Measurements from ENCODE around the gene SHCBP1L. TPM values are rescaled to one million over a fixed set of nuclear protein-coding genes. Genes with fewer than 3 reads are reported as not detected.

The SHCBP1L gene
- total and polyA plus RNA-seq, 2 experiments from 2014 or later, result not detected

- Histone ChIP-seq H3K9me3 (ENCODE audit: low read depth) (no peaks in the 10 kb centered on the region), H3K27ac (no peak overlapping the region), H3K27me3 (no peaks in the 10 kb centered on the region), H3K4me3 (no peak overlapping the region), H3K36me3 (no peaks in the 10 kb centered on the region), H3K4me1 (ENCODE audit: low read depth) (no peaks in the 10 kb centered on the region)
- no peak for DNase-seq (ENCODE audit: low read depth in 1 of 2, low spot score in 1 of 2)
- no peak for TF ChIP-seq CTCF (IDR thresholded peaks at IDR 0.05; ENCODE audit: low read depth, low read length)
Observed at GRCh38 chr1:182965096-182965495, 12.1 kb upstream of the SHCBP1L start.

GRCh38 chr1:182962554-182963115, 9.7 kb upstream of the SHCBP1L start:
- no peak overlapping the region for H3K4me3 ChIP-seq
- peak; percentile 89 for TF ChIP-seq CTCF (IDR thresholded peaks at IDR 0.05; ENCODE audit: low read depth, low read length)
- peak; percentile 90 to 92 for DNase-seq (ENCODE audit: low read depth in 1 of 2, low spot score in 1 of 2)
- no peaks in the 10 kb centered on the region for H3K4me1 ChIP-seq (ENCODE audit: low read depth)
- H3K27ac ChIP-seq, result no peak overlapping the region
- H3K9me3 ChIP-seq (ENCODE audit: low read depth), result no peaks in the 10 kb centered on the region
- no peaks in the 10 kb centered on the region for H3K27me3 ChIP-seq
- H3K36me3 ChIP-seq, result no peaks in the 10 kb centered on the region

GRCh38 chr1:182960046-182960445, 7.1 kb upstream of the SHCBP1L start:
- no peak overlapping the region for H3K27ac ChIP-seq
- no peaks in the 10 kb centered on the region for H3K36me3 ChIP-seq
- no peak overlapping the region for H3K4me3 ChIP-seq
- no peaks in the 10 kb centered on the region for H3K9me3 ChIP-seq (ENCODE audit: low read depth)
- H3K27me3 ChIP-seq, result no peaks in the 10 kb centered on the region
- H3K4me1 ChIP-seq (ENCODE audit: low read depth), result no peaks in the 10 kb centered on the region
- no peak for TF ChIP-seq CTCF (IDR thresholded peaks at IDR 0.05; ENCODE audit: low read depth, low read length)
- DNase-seq (ENCODE audit: low read depth in 1 of 2, low spot score in 1 of 2), result no peak

GRCh38 chr1:182957902-182958395, 5.0 kb upstream of the SHCBP1L start:
- no peak for TF ChIP-seq CTCF (IDR thresholded peaks at IDR 0.05; ENCODE audit: low read depth, low read length)

GRCh38 chr1:182956708-182957365, 3.9 kb upstream of the SHCBP1L start:
- Histone ChIP-seq H3K36me3 (no peaks in the 10 kb centered on the region), H3K4me1 (ENCODE audit: low read depth) (no peaks in the 10 kb centered on the region)

More at GRCh38 chr1:182957902-182958395, 5.0 kb upstream of the SHCBP1L start:
- Histone ChIP-seq H3K4me3 (no peak overlapping the region), H3K9me3 (ENCODE audit: low read depth) (no peaks in the 10 kb centered on the region), H3K27ac (no peak overlapping the region), H3K4me1 (ENCODE audit: low read depth) (no peaks in the 10 kb centered on the region), H3K36me3 (no peaks in the 10 kb centered on the region), H3K27me3 (no peaks in the 10 kb centered on the region)
- no peak for DNase-seq (ENCODE audit: low read depth in 1 of 2, low spot score in 1 of 2)

More at GRCh38 chr1:182956708-182957365, 3.9 kb upstream of the SHCBP1L start:
- H3K27ac ChIP-seq, result no peak overlapping the region
- no peak for TF ChIP-seq CTCF (IDR thresholded peaks at IDR 0.05; ENCODE audit: low read depth, low read length)
- no peaks in the 10 kb centered on the region for H3K9me3 ChIP-seq (ENCODE audit: low read depth)
- no peaks in the 10 kb centered on the region for H3K27me3 ChIP-seq
- no peak for DNase-seq (ENCODE audit: low read depth in 1 of 2, low spot score in 1 of 2)
- H3K4me3 ChIP-seq, result no peak overlapping the region
